T-helper 1 cell (primary cell): Measurements from ENCODE around the gene FKBP14.

ENCODE experiments used
- DNase-seq, 5 donors: peaks; one replicate each; pipeline ENCODE4 v3.0.0-alpha.2; 2012 to 2020

FKBP14 gene

GRCh38 chr7:30032310-30033125 is 6.0 kb upstream of the FKBP14 start:
- no peak for DNase-seq

- no peak for DNase-seq
Observed at GRCh38 chr7:30029696-30030095, 3.2 kb upstream of the FKBP14 start.

GRCh38 chr7:30028749-30029635 is 2.5 kb upstream of the FKBP14 start:
- peak in 3 of 5 donors; percentile 14 to 42 (median 15) for DNase-seq

GRCh38 chr7:30028216-30028748 is 1.8 kb upstream of the FKBP14 start, which contains the start of gene PLEKHA8:
Gene PLEKHA8 (plus strand): TSS chr7:30028412. CDS start chr7:30028763, 351 bp downstream.
- peak; percentile 65 to 89 (median 77) for DNase-seq

GRCh38 chr7:30027740-30028215 is 1.3 kb upstream of the FKBP14 start:
- DNase-seq, result no peak

GRCh38 chr7:30027065-30027456 is 559 bp upstream of the FKBP14 start:
- peak in 3 of 5 donors; percentile 12 to 52 (median 14) for DNase-seq

GRCh38 chr7:30023524-30023923 is 3.0 kb downstream of the FKBP14 start:
- DNase-seq, result no peak

- DNase-seq, result no peak
Observed at GRCh38 chr7:30022991-30023390, 3.5 kb downstream of the FKBP14 start.

GRCh38 chr7:30020535-30020934 is 6.0 kb downstream of the FKBP14 start:
- no peak for DNase-seq

- no peak for DNase-seq
Observed at GRCh38 chr7:30019960-30020359, 6.5 kb downstream of the FKBP14 start.

- DNase-seq, result no peak
Observed at GRCh38 chr7:30019387-30019786, 7.1 kb downstream of the FKBP14 start.

GRCh38 chr7:30018451-30018850 is 8.1 kb downstream of the FKBP14 start:
- DNase-seq, result no peak

GRCh38 chr7:30012757-30013156 is 13.7 kb downstream of the FKBP14 start:
- DNase-seq, result no peak

GRCh38 chr7:30010021-30010420 is 16.5 kb downstream of the FKBP14 start:
- DNase-seq, result no peak

- DNase-seq, result no peak
Observed at GRCh38 chr7:30005464-30005863, 21.0 kb downstream of the FKBP14 start.

- no peak for DNase-seq
Observed at GRCh38 chr7:30003098-30003497, 23.4 kb downstream of the FKBP14 start.

GRCh38 chr7:30001998-30002397 is 24.5 kb downstream of the FKBP14 start:
- no peak for DNase-seq

- DNase-seq, result no peak
Observed at GRCh38 chr7:29998489-29998888, 28.0 kb downstream of the FKBP14 start.

GRCh38 chr7:29996321-29996720 is 30.2 kb downstream of the FKBP14 start:
- no peak for DNase-seq

- no peak for DNase-seq
Observed at GRCh38 chr7:29995652-29996051, 30.9 kb downstream of the FKBP14 start.

GRCh38 chr7:29993140-29993539 is 33.4 kb downstream of the FKBP14 start:
- no peak for DNase-seq

GRCh38 chr7:29991937-29992336 is 34.6 kb downstream of the FKBP14 start:
- no peak for DNase-seq

- no peak for DNase-seq
Observed at GRCh38 chr7:29990931-29991330, 35.6 kb downstream of the FKBP14 start.
